H1 (cell line): ENCODE data around the gene UCN3. TPM values are rescaled to one million over a fixed set of nuclear protein-coding genes. Genes with fewer than 3 reads are reported as not detected.

Experiments used
- CBX5 ChIP-seq: fragments of 300-800, 300-1000 bp; sonication (generic); IDR thresholded peaks from 2 replicates; pipeline ENCODE4 v1.7.1; 2016; ENCODE audit warnings: antibody characterized with exemption, low read length, low read depth
- RXRA ChIP-seq: IDR thresholded peaks from 2 replicates; pipeline ENCODE4 v1.6.1; 2011; ENCODE audit warnings: low read depth, mild to moderate bottlenecking, low read length, moderate library complexity; ENCODE audit not compliant: insufficient read depth
- SAP30 ChIP-seq: fragments of 300-600 bp; sonication (generic); IDR thresholded peaks from 2 replicates; pipeline ENCODE4 v1.7.1; 2012; ENCODE audit warnings: low read length, moderate library complexity, mild to moderate bottlenecking, inconsistent platforms; ENCODE audit not compliant: insufficient read depth, insufficient replicate concordance
- SIX5 ChIP-seq: IDR thresholded peaks from 2 replicates; pipeline ENCODE4 v1.6.1; 2011; ENCODE audit warnings: mild to moderate bottlenecking, low read depth, low read length
- polyA plus RNA-seq, 7 experiments: library from polyadenylated mRNA; depleted of rRNA in 3 of 7; stranded (reverse) in 5 of 7; unstranded in 2 of 7; fragments of >200 nt in 5 of 7; fragments of 200-250 nt in 2 of 7; gene quantifications; 1 replicate in 5 of 7; 2 replicates in 1 of 7; 4 replicates in 1 of 7; pipeline versions ENCODE4 v1.2.1 to v1.2.3, GENCODE V29; 2011 to 2013; ENCODE audit warnings: missing spikeins in 2 of 7, mixed read lengths in 2 of 7
- total RNA-seq: library from RNA; stranded (reverse); fragmentation: NEBNext Ultra II Directional; extraction: Animal tissue kit (Norgen Biotek cat#: 25700); gene quantifications from 2 replicates; pipeline ENCODE4 v1.2.1, GENCODE V29; 2021

Gene UCN3
- total and polyA plus RNA-seq, 2 of the 8 experiments (the other 6 are each of a cell fraction or from before 2014, with no cell fraction given), result not detected

GRCh38 chr10:5373891-5374611 is 9.3 kb downstream of the UCN3 start (continued):
- TF ChIP-seq SAP30, result no peak
- no peak for TF ChIP-seq CBX5
- no peak for TF ChIP-seq RXRA
- no peak for TF ChIP-seq SIX5
